Measurements from ENCODE around the gene ZNF74. TPM values are rescaled to one million over a fixed set of nuclear protein-coding genes. Genes with fewer than 3 reads are reported as not detected.
"Not testable (repeated sequence)": the region's sequence is repeated elsewhere in the genome, so short reads cannot be mapped to it uniquely, and the experiment has no call there.

ZNF74 gene
- total RNA-seq, 1 donor from 2014 or later, result 12.3 TPM

- DNase-seq, result no peak
- H3K9me3 ChIP-seq, result no peaks in the 10 kb centered on the region
- ATAC-seq, result no peak
- H3K4me1 ChIP-seq, result no peaks in the 10 kb centered on the region
- no peak overlapping the region for H3K4me3 ChIP-seq
- no peaks in the 10 kb centered on the region for H3K27me3 ChIP-seq (ENCODE audit: low read depth)
- no peak for TF ChIP-seq CTCF (IDR thresholded peaks at IDR 0.05)
- intact Hi-C loops (cut with DNase I), result no loop called here
- no peak overlapping the region for H3K27ac ChIP-seq
- H3K36me3 ChIP-seq, result no peaks in the 10 kb centered on the region
These were observed 7.6 kb upstream of the ZNF74 start for GRCh38 chr22:20386336-20386735.

- ATAC-seq (no peak), DNase-seq (no peak)
- no peak for TF ChIP-seq CTCF (IDR thresholded peaks at IDR 0.05)
- no peaks in the 10 kb centered on the region for H3K36me3 ChIP-seq
- no peak overlapping the region for H3K4me3 ChIP-seq
- H3K27me3 ChIP-seq (ENCODE audit: low read depth), result no peaks in the 10 kb centered on the region
- no peak overlapping the region for H3K27ac ChIP-seq
- H3K9me3 ChIP-seq, result no peaks in the 10 kb centered on the region
- no peaks in the 10 kb centered on the region for H3K4me1 ChIP-seq
- intact Hi-C loops (cut with DNase I), result no loop called here
These were observed 7.0 kb upstream of the ZNF74 start for GRCh38 chr22:20386972-20387371.

GRCh38 chr22:20388200-20388599 is 5.8 kb upstream of the ZNF74 start:
- no peaks in the 10 kb centered on the region for H3K36me3 ChIP-seq
- no peaks in the 10 kb centered on the region for H3K4me1 ChIP-seq
- ATAC-seq, result no peak
- no peak for DNase-seq
- H3K4me3 ChIP-seq, result no peak overlapping the region
- no peak for TF ChIP-seq CTCF (IDR thresholded peaks at IDR 0.05)
- H3K27ac ChIP-seq, result no peak overlapping the region
- H3K27me3 ChIP-seq (ENCODE audit: low read depth), result no peaks in the 10 kb centered on the region
- H3K9me3 ChIP-seq, result no peaks in the 10 kb centered on the region
- intact Hi-C loops (cut with DNase I), result no loop called here

- Histone ChIP-seq H3K4me1 (peaks cover 4% of the 10 kb centered on the region), H3K4me3 (no peak overlapping the region), H3K27me3 (ENCODE audit: low read depth) (no peaks in the 10 kb centered on the region), H3K36me3 (no peaks in the 10 kb centered on the region), H3K9me3 (no peaks in the 10 kb centered on the region), H3K27ac (no peak overlapping the region)
- ATAC-seq (no peak), DNase-seq (no peak)
- no peak for TF ChIP-seq CTCF (IDR thresholded peaks at IDR 0.05)
- intact Hi-C loops (cut with DNase I), result no loop called here
These were observed 4.7 kb upstream of the ZNF74 start for GRCh38 chr22:20389288-20389687.

GRCh38 chr22:20390394-20390907 is 3.5 kb upstream of the ZNF74 start:
- no peak for TF ChIP-seq CTCF (IDR thresholded peaks at IDR 0.05)
- H3K27me3 ChIP-seq (ENCODE audit: low read depth), result no peaks in the 10 kb centered on the region
- intact Hi-C loops (cut with DNase I), result no loop called here
- DNase-seq, result no peak
- no peaks in the 10 kb centered on the region for H3K36me3 ChIP-seq
- no peak overlapping the region for H3K27ac ChIP-seq
- ATAC-seq, result no peak
- H3K4me3 ChIP-seq, result no peak overlapping the region
- H3K4me1 ChIP-seq, result peaks cover 16% of the 10 kb centered on the region
- H3K9me3 ChIP-seq, result no peaks in the 10 kb centered on the region

DNA sequence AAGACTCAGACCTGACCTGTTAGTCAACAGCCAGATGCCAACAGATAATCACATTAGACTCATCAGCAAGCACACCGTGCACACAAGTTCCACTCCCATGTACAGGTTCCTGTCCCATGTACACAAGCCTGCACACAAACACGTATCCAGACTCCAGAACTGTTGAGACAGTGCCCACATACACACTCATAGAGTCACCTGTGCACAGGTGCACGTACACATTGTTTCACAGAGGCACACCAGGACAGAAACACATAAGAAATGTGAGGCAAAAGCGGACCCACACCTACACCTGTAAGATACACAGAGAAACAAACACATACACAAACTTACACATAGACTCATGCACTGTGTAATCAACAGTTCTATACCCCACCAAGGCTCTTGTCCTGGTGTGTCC is 2.7 kb upstream of the ZNF74 start:
- ATAC-seq, result no peak
- Histone ChIP-seq H3K4me3 (no peak overlapping the region), H3K4me1 (peaks cover 18% of the 10 kb centered on the region), H3K27me3 (ENCODE audit: low read depth) (no peaks in the 10 kb centered on the region), H3K36me3 (no peaks in the 10 kb centered on the region), H3K27ac (no peak overlapping the region), H3K9me3 (no peaks in the 10 kb centered on the region)
- intact Hi-C loops (cut with DNase I), result no loop called here
- no peak for TF ChIP-seq CTCF (IDR thresholded peaks at IDR 0.05)
- DNase-seq, result no peak

DNA sequence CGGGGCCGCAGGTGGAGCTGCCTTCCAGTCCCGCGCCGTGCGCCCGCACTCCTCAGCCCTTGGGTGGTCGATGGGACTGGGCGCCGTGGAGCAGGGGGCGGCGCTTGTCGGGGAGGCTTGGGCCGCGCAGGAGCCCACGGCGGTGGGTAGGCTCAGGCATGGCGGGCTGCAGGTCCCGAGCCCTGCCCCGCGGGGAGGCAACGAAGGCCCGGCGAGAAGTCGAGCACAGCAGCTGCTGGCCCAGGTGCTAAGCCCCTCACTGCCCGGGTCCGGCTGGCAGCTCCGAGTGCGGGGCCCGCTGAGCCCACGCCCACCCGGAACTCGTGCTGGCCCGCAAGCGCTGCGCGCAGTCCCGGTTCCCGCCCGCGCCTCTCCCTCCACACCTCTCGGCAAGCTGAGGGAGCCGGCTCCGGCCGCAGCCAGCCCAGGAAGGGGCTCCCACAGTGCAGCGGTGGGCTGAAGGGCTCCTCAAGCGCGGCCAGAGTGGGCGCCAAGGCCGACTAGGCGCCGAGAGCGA is 1.5 kb upstream of the ZNF74 start:
- DNase-seq; intact Hi-C loops (cut with DNase I): not testable (repeated sequence)

More for the DNA sequence above, 1.5 kb upstream of the ZNF74 start:
- not testable (repeated sequence) for H3K27me3 ChIP-seq (ENCODE audit: low read depth); H3K36me3 ChIP-seq; H3K27ac ChIP-seq; H3K4me3 ChIP-seq; H3K9me3 ChIP-seq; ATAC-seq
- H3K4me1 ChIP-seq, result peaks cover 18% of the 10 kb centered on the region
